Mucosa of gallbladder (tissue), 1 donor: ENCODE data around the gene FZD1. TPM values are rescaled to one million over a fixed set of nuclear protein-coding genes. Genes with fewer than 3 reads are reported as not detected.

Experiments used
- DNase-seq: peaks from one replicate; pipeline ENCODE4 v3.0.0-alpha.2; 2020; ENCODE audit warnings: low spot score
- total RNA-seq: library from RNA; stranded (reverse); gene quantifications from one replicate; pipeline ENCODE4 v1.2.1, GENCODE V29; 2021
- donor health status: DM: no; HTN: no; CAD: no.

Gene FZD1
- 20.3 TPM for total RNA-seq

DNA sequence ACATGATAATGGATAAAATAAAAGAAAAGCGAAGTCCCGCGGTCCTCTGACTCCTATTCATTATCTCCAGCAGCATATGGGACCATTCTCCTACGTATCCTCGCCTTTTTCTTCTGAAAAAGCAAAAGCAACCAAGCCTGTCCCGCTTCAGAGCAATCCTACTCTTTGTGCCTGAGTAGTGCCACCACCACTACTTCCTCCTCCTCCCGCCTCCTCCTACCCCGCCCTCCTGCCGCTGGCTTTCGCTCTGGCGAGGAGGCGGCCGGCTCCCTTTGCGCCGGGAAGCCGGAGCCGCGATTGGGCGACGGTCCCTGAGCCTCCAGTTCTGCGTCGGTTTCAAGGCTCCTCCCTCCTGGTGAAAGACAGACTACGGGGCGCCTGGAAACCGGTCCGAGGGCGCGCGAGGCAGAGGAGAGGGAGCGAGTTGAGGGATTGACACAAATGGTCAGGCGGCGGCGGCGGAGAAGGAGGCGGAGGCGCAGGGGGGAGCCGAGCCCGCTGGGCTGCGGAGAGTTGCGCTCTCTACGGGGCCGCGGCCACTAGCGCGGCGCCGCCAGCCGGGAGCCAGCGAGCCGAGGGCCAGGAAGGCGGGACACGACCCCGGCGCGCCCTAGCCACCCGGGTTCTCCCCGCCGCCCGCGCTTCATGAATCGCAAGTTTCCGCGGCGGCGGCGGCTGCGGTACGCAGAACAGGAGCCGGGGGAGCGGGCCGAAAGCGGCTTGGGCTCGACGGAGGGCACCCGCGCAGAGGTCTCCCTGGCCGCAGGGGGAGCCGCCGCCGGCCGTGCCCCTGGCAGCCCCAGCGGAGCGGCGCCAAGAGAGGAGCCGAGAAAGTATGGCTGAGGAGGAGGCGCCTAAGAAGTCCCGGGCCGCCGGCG, at the start of gene FZD1:
Gene FZD1, plus strand, starts transcription at position 388 of the 878 bp plus-strand sequence. Its CDS starts 448 bp downstream, at position 836.
- DNase-seq = peak; percentile 96

DNA sequence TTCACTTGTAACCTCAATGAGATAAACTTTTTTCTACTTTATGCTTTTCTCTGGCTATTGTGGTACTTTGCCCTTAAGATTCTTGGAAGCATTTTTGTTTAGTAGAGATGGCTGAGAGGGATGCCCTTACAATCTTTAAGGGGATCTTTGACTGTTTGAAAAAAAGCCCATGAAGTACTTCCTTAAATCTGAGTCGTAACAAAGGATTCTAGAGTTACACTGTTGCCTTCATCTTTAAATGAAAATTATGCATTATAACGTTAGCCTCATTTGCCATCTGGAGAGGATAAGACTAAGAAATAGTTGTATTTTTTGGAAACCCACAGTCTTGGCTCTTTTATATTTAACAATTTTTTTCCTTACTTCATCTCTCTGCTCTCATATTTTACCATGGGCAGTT, 37.8 kb upstream of the FZD1 start:
- no peak for DNase-seq

DNA sequence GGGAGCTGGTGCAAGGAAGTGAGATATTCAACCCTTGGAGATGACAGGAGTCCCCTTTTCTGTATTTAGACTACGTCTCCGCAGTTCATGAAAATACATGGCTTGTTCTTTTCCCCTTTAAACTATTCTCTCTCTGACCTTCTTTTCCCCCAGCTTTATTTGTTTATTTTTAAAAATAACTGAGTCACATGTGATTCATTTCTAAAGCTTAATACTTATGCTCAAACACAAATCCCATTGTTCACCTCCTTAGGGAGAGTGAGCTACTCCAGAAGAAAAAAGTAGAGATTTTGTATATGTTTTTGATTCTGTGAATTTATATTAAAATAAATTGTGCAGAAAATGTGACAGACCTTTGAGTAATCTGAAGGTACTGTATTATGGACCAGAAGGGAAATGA, 35.9 kb upstream of the FZD1 start:
- DNase-seq = no peak

DNA sequence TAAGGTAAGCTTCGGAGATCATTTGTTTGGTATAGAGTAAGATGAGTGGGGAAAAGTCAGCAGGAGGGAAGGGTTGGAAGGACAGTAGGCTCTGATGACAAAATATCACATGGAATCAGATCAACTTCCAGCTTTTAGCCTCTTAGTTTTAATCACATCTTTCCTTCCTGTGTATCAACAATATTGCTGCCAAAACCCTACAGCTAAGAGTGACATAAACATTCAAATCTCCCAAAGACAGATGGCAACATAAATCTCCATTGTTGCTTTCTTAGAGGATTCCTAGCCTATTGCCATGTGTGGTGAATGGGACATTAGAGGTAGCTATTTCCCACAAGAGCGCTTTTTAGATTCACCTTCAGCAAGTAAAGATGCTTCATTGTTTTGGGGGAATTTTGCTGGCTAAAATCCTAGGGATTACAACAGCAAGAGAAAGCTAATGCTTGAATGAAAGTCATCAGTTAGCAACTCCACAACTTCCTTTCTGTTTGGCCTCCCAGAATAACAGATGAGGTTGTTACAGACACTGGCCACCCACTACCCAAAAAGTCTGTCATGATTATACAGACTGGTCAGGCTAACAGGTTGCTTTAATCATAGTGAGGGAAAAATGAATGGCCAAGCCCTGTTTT, 35.2 kb upstream of the FZD1 start:
- DNase-seq = no peak

DNA sequence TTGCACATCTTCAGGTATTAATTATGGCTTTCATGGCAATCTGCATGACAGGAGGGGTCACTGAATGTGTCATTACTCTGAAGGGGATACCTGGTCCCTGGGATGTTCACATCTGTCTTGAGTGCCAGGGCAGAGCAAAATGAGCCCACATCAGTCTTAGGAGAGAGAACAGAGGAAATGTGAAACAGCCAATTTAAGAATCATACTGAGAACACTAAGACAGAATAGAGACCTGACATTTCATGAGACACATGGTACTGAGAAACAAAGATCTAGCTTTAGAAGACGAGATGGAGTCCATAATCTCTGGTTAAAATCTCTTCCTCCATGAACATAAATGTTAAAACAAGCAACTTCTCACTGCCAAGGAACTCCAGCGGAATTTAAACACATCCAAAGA, 34.1 kb upstream of the FZD1 start:
- DNase-seq = no peak

DNA sequence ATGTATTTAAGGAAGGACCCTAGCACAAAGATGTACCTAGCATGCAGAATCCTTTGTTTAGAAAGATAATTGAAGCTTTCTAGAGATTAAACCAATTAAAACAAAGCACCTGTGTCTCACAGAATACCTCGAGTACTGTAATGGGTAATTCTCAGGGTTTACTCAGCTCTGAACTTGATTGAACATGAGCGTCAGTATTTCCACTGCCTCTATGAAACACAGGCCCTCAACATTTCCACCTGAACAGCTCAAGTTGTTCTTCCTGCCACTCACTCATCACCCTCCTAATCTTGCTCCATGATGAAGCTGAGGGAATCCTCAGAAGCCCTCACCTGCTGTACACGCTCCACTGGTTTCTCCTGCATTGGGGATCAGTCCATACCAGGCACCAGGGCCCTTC, 33.7 kb upstream of the FZD1 start:
- DNase-seq = no peak

DNA sequence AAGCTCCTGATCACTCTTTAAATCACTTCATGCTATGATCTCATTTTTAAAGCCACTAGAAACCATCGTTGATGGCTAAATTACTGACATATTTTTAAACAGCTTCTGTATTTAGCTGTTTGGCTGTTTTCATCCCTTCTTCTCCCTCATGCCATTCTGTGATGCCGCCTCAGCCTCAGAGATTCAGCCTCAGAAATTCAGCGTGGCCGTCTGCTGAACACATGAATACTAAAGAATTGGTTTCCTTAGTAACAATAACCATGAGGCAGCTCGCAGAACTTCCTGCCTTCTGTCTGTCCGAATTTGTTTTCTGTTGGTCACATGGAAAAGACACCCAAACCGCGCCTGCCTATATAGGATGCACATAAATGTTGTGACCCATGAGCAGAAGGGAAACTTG, 31.0 kb upstream of the FZD1 start:
- DNase-seq = no peak

DNA sequence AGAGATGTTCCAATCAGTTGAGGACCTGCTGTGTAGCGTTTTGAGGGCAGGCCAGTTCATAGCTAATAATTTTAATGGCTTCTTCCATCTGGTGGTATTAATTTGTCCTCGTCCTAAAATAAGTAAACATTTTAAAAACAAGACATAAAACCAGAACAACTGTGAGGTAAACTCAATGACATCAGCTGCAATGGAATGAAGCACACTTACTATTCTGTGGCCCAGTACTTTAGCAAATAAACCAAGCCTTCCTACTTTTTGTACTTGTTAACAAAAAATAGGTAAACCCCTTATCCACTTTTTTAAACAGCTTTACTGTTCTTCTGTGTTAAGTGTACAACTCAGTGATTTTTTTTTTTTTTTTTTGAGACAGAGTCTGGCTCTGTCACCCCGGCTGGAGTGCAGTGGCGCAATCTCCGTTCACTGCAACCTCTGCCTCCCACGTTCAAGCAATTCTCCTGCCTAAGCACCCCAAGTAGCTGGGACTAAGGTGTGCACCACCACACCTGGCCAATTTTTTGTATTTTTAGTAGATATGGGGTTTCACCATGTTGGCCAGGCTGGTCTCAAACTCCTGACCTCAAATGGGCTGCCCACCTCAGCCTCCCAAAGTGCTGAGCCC, 28.9 kb upstream of the FZD1 start:
- DNase-seq = no peak

DNA sequence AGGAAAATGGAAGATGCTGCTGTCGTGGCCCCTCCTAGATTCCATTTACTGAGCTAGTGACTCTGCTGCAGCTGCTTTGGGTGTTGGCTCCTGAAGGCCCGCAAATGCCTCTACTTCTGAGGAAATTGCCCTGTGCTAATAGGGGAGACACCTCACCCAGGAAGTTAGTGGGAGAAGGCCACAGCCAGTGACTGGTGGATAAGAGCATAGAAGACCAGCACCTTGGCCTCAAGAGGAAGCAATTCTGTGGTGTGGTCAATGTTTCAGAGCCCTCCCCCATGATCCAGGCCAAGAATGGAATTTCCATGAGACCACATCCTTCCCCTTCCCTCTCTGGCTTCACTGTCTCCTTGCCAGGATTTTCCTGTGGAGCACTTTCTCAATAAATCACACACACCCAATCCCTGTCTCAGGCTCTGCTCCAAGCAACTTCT, 25.0 kb upstream of the FZD1 start:
- no peak for DNase-seq

DNA sequence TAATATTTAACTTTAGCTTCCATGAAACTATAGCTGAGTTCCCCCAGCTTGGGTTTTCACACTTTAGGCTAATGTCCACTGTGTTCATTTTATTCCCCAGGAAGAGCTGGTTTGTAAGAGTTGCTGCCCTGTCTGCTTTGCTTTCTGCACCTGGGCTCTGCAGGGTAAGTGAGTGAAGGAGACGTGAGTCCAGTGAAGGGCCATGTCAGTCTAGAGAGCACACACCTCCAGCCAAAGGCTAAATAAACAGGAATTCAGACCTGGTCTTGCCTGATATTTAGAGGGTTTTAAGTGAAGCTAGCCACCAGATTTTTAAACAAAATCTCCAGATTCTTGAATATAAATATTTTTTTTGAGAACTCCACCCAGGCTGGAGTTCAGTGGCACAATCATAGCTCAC, 24.5 kb upstream of the FZD1 start:
- DNase-seq = no peak

DNA sequence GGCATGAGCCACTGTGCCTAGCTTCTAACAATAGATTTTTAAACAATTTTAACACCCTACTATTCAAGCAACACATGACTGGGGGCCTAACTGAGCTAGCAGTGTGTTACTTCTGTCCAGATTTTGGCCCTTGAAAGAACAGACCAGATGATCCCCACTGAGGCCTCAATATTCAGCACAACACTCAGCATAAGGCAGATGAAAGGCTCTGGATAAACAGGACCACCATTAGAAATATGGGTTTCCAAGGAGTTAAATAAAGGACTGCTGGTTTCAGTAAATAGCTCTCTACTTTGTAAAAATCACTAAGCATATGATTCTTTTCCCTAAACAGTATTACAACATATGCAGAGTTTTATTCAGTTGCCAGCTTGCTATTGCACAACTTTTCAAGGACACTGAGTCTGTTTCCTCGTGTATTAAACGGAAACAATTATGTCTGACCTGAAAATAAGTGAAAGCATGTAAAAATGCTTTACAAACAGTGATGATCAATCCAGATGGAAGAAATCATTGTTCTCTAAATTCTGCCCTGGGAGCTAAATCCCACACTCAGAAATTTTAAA, 23.8 kb upstream of the FZD1 start:
- DNase-seq = peak; percentile 29

DNA sequence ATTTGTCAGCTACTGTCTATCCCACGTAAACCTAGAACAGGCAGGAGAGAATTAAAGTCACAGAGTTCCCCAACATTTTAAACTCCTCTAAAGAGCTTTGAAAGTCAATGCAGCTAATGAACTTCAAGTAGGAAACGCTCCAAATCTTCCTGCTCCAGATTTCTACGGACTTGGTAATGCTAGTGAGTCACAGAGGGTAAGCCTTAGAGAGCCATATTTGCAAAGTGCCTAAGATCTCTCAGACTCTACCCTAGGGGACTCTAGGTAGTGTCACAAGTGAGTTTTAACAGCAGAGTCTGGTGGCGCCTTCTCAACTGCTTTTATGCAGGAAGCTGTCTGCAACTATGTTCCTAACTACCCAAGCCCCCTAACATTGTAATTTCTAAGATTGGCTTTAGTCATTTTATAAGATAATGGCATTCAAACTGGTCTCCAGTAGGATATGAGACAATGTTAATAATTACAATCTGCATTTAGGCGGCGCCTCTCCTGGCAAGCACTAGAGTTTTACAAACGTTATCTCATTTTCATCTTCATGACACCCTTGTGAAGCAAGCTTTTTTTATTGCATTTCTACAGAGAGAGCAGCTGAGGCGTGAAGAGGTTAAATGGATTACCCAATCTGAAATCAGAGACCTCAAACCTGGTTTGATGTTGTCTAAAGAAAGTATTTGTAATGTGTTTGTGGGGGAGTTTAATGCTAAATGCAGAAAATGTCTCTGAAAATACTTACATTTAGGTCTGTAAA, 22.0 kb upstream of the FZD1 start:
- DNase-seq = no peak

DNA sequence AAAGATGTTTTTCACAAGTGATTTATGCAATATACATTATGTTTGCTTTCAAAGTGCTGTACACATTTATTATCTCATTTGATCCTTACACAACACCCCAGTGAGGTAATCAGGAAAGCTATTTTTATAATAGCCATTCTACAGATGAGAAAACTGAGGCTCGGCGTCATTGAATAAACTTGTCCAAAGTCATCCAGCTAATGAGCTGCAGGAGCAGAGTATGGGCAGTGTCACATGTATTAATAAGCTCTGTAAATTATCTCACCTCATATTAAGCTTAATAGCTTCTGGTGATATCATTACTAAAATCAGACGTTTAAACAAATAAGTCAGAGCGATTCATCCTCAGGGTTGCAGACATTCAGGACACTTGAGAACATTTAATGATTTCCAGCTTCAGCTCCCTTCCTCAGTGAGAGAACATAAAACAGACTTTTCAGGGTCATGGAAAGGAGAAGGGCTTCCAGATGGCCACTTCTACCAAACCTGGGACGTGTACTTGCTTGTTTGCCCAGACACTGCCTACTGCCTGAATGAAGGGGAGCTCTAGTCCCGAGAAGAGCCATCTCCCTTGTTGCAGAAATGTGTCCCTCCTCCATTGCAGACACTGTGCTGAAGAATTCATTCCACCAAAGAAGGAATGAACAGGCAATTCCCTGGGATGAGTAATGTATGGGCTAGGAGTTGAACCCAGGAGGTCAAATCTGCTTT, 20.5 kb upstream of the FZD1 start:
- DNase-seq = no peak

DNA sequence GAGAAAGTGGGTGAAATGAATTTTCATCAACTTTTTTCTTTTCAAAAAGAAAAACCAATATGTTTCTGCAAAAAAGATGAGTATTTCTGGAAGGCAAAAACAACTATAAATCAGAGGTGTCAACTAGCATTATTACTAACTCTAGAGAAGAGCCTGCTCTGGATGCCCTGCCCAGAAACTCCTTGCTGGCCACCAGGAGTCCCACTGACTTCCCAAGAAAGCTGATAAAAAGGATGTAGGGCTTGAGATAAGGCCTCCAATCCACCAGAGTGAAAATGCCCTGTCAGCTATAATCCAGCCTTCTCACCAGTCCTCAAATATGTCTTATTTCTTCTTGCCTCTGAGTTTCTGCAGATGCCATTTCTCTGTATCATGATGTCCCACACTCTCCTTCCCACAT, 16.7 kb upstream of the FZD1 start:
- DNase-seq = no peak

DNA sequence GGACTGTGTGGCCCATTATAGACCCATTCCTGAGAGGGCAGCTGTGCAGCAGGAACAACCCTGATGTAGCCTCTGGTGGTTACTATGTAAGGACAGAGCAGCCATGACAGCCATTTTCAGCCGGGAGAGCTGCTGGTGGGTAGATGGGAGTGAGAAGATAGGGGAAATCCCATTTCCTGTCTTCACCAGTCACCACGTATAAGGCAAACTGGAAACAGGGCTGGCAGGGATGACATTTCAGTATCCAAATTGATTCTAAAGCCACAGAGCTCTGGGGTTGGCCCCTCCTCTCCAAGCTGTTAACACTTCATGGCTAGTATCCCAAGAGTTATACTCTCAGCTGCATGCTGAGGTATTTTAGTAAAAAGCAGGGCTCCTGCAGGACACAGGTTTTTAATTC, 15.2 kb upstream of the FZD1 start:
- no peak for DNase-seq

DNA sequence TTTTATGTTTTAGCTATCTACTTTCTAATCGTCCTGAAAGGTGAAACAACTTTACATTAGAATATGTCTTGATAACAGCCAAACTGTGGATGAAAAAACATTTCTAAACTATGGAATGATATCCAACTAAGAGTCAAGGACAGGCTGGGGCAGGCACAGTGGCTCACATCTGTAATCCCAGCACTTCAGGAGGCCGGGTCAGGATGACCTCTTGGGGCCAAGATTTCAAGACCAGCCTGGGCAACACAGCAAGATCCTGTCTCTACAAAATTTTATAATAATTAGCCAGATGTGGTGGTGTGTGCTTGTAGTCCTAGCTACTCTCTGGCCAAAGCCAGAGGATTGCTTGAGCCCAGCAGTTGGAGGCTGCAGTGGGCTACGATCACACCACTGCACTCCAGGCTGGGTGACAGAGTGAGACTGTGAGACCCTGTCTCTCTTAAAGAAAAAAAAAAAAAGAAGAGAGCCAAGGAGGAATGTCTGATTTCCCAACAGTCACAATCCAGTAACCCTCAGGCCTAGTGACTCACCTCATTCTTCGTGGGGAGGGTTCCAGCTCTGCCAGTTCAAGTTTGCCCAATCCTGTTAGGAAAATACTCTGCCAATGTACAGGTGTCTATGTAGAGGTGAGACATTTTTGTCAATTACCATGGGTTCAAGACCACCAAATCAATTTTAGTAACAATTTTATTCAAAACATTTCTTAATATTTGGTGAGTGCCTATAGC, 14.6 kb upstream of the FZD1 start:
- no peak for DNase-seq

DNA sequence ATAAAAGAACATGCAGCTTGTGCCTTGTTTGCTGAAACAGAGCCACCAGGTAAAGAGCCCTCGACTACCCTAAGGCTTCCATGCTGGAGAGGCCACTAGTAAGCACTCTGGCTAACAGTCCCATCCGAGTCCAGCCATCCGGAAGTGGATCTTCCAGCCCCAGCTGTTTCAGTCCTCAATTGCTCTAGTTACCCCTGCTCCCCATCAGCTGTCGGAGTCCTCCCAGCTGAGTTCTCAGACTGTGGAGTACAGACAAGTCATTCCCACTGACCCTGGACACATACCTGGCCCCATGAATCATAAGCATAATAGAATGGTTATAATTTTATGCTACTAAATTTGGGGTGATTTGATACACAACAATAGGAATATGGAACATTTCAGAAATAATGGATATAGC, 13.5 kb upstream of the FZD1 start:
- DNase-seq = no peak

DNA sequence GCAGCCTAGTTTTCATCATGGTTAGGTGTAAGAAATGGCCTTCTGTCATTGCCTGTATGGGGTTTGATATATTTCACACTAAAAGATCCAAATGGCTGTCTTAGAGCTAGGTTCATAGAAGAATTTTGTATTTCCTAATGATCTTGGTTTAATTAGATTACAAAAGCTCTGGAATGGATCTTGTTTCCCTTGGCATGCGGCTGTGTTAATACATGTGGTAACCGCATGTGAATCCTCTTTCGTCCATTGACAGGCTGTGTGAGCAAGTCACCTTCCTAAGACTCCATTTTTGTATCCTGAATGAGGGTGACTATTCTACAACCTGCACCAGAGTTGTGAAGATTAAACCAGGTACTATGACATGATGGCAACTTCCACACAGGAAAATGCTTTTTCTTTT, 12.4 kb upstream of the FZD1 start:
- no peak for DNase-seq

DNA sequence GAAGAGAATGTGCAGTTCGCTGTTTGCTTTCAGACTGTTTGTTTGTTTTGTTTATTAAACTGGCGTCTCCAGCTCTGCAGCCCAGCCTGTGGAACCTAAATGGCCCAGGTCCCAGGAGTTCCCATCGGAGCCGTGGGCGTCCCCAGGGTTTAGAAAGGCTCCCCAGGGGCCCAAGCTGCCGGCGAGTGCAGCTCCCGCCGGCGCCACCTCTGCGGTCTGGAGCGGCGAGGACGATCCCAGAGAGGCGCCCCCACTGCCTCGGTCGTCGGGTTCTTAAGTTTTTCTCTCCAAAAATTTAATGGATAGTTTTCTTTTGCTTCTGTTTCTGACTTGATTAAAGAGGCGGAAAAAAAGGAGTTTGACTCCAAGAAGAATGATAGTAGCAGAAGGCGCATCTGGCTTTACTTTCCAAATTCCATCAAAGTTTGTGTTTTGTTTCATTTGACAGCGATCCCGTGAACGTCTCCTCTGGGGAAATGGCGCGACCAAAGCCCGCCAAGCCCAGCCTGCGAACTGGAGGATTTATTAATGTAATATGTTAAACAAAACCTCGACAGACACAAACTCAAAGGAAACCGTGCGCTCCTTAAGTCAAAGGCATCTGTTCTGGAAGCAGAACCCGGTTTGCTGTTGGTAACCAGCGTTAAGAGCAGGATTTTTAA, 718 bp upstream of the FZD1 start:
- no peak for DNase-seq
